ENCODE data around the gene OR51E1. TPM values are rescaled to one million over a fixed set of nuclear protein-coding genes. Genes with fewer than 3 reads are reported as not detected.
A peak's percentile ranks its signal among the peaks of the same experiment; 100 is the strongest.

OR51E1 gene
- total RNA-seq, 4 donors from 2014 or later, result 0.16 to 0.27 TPM; not detected in 2

DNA sequence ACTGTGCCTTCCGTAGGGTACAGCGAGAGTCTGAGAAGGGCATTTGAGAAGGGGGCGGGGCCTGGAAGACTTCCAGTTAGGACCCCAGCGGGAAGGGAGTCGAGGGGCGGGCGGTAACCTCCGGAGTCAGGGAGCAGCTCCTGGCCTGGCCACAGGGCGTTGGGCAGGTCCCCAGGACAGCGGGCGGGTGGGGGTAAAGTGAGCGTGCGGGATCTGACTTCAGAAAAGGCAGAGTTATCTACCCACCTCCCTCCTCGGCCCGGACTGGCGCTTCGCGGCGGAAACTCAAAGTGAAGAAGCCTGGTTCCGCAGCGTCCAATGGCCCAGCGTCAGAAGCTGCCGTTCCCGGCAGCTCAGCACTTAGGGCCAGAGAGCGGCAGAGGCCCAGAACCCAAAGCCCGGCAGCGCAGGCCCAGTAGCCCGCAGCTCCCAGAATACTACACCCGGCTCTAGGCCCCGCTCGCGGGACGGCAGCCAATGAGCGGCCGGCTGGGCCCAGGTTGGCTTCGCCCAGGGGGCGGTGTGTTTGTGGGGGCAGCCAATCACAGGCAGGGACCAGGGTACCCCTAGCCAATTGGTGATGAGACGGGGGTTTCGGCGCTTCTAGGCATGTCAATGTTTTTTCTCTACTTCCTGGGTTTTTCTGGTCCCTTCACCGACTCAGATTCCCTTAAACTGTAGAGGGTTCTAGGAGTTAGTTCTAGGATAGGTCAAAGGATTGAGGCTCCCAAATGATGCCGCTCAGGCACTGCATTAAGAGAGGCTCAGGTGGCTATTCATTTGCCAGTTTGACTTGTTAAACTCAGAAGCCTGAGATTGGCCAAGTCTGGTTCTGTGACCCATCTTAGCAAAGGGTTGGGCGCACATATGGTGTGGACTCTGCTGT, 35.8 kb upstream of the OR51E1 start, which contains the start of gene TRIM68:
TSS of gene TRIM68 (minus strand) at position 451 of the 886 bp plus-strand sequence. CDS start 2,727 bp downstream, outside the sequence.
- peak within 1 kb of the TSS; percentile 88 to 93 (median 92) for H3K27ac ChIP-seq
- peaks cover 0 to 31% (median 19%) of the 10 kb centered on the region in 4 donors for H3K4me1 ChIP-seq
- intact Hi-C loops (cut with DNase I; ENCODE audit: low total_unique reads) (no loop called here), in situ Hi-C loops (cut with MboI; ENCODE audit: low pct_ligation_motif_present in 1 of 4, low pct_unique_long_range_greater_than_20kb in 1 of 4, low sequenced_read_pairs in 3 of 4) (no loop called here)
- H3K4me3 ChIP-seq, result peak within 1 kb of the TSS; percentile 41 to 93 (median 56)
- peaks cover 0 to 6% (median 2%) of the 10 kb centered on the region in 4 donors for H3K36me3 ChIP-seq
- peak; percentile 44 to 80 (median 71) for TF ChIP-seq POLR2AphosphoS5 (IDR thresholded peaks at IDR 0.05)
- TF ChIP-seq POLR2A (IDR thresholded peaks at IDR 0.05), result peak; percentile 73
- TF ChIP-seq CTCF (IDR thresholded peaks at IDR 0.05), result no peak
- H3K27me3 ChIP-seq, result no peaks in the 10 kb centered on the region
- 7 to 55% methylated on average over 4 to 40 of the region's 43 CpGs for WGBS, 2 donors (ENCODE audit: low coverage in 1 of 2)
- peak; percentile 96 for DNase-seq
- no peaks in the 10 kb centered on the region for H3K9me3 ChIP-seq

DNA sequence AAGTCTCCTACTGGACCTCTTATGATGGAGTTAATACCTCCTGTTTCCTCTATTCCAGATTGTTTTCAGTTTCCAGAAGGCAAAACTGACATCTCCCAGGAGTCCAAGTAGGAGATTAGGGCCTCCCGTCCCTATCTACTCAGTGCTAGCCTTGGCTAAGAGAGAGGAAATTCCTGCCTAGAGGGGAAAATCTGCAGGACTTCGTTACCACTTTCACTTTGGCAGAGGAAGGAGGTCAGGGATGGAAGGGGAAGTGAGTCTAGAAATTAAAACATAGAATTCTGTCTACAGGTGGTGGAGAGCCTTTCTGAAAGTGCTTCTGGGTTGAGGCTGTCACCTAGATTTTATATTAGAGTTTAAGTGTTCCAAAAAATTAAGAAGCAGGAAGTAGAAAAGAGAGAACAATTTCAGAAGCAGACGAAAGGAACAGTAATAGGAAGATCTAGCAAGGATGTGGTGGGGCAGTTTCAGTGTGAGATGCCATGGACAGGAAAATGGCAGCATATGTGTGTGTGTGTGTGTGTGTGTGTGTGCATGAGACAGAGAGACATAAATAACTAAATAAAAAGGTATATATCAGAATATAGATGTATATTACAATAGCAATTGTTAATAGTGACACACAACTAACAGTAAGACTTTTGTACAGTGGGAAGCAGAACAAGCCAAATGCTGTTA, 33.4 kb upstream of the OR51E1 start:
- TF ChIP-seq POLR2AphosphoS5 (IDR thresholded peaks at IDR 0.05), result no peak
- H3K27me3 ChIP-seq, result no peaks in the 10 kb centered on the region
- no peak overlapping the region for H3K4me3 ChIP-seq
- intact Hi-C loops (cut with DNase I; ENCODE audit: low total_unique reads) (no loop called here), in situ Hi-C loops (cut with MboI; ENCODE audit: low pct_ligation_motif_present in 1 of 4, low pct_unique_long_range_greater_than_20kb in 1 of 4, low sequenced_read_pairs in 3 of 4) (no loop called here)
- H3K9me3 ChIP-seq, result no peaks in the 10 kb centered on the region
- peaks cover 0 to 31% (median 19%) of the 10 kb centered on the region in 4 donors for H3K4me1 ChIP-seq
- no peak for DNase-seq
- H3K27ac ChIP-seq, result no peak overlapping the region
- 42 to 53% methylated on average over 2 to 3 of the region's 3 CpGs for WGBS, 2 donors (ENCODE audit: low coverage in 1 of 2)
- H3K36me3 ChIP-seq, result no peaks in the 10 kb centered on the region

DNA sequence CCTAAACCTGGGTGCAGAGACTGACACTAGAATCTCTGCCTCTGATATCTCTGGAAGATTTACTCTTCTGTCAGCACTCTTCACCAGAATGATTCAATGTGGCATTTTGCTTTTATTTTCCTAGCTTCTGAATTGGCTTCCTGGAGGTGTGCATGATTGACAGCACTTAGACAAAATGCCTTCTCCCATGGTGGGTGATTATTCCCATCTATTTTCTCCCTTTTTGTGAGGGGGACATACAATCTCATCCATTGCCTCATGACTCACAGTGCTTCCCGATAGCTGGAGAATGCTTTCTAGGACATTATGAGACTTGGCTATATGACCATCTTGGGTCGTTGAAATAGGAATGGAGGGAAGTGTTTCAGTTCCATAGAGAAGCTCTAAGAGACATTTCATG, 31.8 kb upstream of the OR51E1 start:
- no peaks in the 10 kb centered on the region for H3K36me3 ChIP-seq
- DNase-seq, result no peak
- peaks cover 0 to 16% (median 7%) of the 10 kb centered on the region in 4 donors for H3K4me1 ChIP-seq
- no peaks in the 10 kb centered on the region for H3K9me3 ChIP-seq
- TF ChIP-seq POLR2AphosphoS5 (IDR thresholded peaks at IDR 0.05) (no peak), POLR2A (IDR thresholded peaks at IDR 0.05) (no peak), EP300 (IDR thresholded peaks at IDR 0.05; ENCODE audit: low read depth) (no peak), CTCF (IDR thresholded peaks at IDR 0.05) (no peak)
- no peak overlapping the region for H3K27ac ChIP-seq
- intact Hi-C loops (cut with DNase I; ENCODE audit: low total_unique reads), result no loop called here
- 89 to 92% methylated on average over 2 of the region's 2 CpGs for WGBS, 2 donors (ENCODE audit: low coverage in 1 of 2)
- no peak overlapping the region for H3K4me3 ChIP-seq
- no peaks in the 10 kb centered on the region for H3K27me3 ChIP-seq
- in situ Hi-C loops (cut with MboI; ENCODE audit: low pct_ligation_motif_present in 1 of 4, low pct_unique_long_range_greater_than_20kb in 1 of 4, low sequenced_read_pairs in 3 of 4), result no loop called here

- no peaks in the 10 kb centered on the region for H3K36me3 ChIP-seq
- no peak for DNase-seq
- intact Hi-C loops (cut with DNase I; ENCODE audit: low total_unique reads) (no loop called here), in situ Hi-C loops (cut with MboI; ENCODE audit: low pct_ligation_motif_present in 1 of 4, low pct_unique_long_range_greater_than_20kb in 1 of 4, low sequenced_read_pairs in 3 of 4) (no loop called here)
- H3K9me3 ChIP-seq, result no peaks in the 10 kb centered on the region
- no peaks in the 10 kb centered on the region for H3K27me3 ChIP-seq
- TF ChIP-seq EP300 (IDR thresholded peaks at IDR 0.05; ENCODE audit: low read depth) (no peak), CTCF (IDR thresholded peaks at IDR 0.05) (no peak), POLR2AphosphoS5 (IDR thresholded peaks at IDR 0.05) (no peak), POLR2A (IDR thresholded peaks at IDR 0.05) (no peak)
- no peak overlapping the region for H3K4me3 ChIP-seq
- H3K27ac ChIP-seq, result no peak overlapping the region
- H3K4me1 ChIP-seq, result no peaks in the 10 kb centered on the region
Observed at GRCh38 chr11:4615856-4616444, 27.8 kb upstream of the OR51E1 start.

Data from transverse colon (tissue), 4 donors.